ENCODE measurements around the gene UNKL. TPM values are rescaled to one million over a fixed set of nuclear protein-coding genes. Genes with fewer than 3 reads are reported as not detected.

Gene UNKL
- total RNA-seq, 1 donor from 2014 or later: 5.3 TPM

DNA sequence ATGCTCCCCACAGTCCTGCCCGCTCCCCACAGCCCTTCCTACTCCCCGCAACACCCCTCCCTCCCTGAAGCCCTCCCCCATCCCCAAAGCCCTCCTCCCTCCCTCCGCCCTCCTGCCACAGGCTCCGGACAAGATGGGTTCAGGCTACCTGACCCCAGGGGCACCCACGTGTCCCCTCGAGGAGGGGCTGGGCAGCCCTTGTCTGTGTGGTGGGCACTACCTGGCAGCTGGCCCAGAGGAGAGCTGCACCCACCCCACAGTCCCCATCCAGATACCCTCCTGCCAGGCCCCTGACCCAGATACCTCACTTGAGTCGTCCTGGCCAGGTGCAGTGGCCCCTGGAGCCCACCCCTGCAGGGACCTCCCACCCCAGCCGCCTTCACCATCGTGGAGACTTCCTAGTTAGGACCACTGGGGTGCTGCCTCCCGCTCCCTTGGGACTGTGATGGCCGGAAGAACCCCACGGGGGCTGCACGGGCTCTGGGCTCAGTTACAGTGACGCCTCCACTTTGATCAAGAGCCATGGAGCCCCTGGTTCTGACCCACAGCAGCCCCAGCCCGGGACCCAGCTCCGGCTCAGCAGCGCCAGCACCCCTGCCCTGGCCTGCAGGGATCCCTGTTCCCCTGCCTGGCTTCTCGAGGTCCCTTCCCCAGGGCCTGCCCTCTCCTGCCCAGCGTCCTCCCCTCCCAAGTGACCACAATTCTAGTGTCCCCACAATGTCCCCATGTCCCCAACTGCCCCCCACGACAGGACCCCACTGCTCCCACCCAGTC is 17.2 kb upstream of the UNKL start:
- no peak for ATAC-seq

DNA sequence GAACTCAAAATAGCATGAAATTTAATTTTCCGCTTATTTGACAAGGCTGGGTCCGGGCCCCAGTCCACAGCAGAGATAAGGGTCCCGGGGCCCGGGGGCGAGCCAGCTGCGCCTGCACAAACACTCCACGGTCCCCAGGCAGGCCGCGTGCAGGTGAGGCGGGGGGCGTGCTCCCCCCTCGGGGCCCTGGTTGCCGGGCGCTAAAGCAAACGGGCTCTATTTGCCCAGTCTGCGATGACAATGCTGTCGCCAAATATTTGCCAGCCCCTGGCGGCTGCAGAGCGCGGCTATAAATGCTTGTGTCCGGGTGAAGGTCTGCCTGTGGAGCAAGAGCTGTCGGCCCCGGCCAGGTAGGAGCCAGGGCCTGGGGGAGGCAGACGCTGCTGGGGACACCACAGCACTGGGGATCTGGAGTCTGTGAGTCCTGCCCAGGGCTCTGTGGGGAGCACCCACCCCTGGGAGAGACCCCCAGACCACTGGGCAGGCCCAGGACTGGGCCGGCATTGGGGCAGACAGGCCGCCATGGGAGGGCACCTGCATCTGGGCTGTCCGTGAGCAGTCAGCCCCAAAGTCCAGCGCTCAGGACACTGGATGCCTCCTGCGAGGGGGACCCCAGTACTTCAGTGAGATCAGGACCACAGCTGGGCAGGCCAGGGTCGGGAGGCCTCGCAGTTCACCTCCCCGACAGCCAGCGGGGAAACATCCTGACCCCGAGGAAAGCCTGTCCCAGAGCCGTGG is 16.4 kb upstream of the UNKL start, which contains the start of gene PERCC1:
PERCC1 (plus strand) TSS at position 320 of the 738 bp plus-strand sequence. CDS start 1,516 bp downstream, outside the sequence.
- no peak for ATAC-seq

DNA sequence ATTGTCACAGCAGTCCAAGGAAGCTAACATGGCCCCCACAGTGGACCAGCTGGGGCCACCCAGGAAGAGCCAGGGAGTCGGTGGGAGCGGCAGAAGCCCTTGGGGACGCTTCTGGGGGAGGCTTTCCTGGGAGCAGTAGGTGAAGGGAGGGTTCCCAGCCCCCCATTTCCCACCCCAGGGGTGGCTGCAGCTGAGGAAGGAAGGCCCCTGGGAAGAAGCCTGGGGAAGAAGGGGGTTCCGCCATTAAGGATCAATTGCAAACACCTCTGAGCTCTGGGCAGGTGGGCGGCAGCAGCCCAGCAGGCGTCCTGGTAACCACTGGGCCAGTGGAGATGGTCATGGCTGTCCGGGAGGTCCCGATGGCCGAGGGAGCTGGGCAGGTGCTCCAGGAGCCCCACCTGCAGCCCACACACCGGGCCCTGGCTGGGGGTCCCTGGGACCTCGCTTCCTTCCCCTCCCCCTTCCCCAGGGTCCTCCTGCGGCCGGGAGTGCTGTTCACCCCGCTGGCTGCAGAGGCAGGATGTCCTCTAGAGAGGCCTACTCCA is 15.8 kb upstream of the UNKL start:
- no peak for ATAC-seq

DNA sequence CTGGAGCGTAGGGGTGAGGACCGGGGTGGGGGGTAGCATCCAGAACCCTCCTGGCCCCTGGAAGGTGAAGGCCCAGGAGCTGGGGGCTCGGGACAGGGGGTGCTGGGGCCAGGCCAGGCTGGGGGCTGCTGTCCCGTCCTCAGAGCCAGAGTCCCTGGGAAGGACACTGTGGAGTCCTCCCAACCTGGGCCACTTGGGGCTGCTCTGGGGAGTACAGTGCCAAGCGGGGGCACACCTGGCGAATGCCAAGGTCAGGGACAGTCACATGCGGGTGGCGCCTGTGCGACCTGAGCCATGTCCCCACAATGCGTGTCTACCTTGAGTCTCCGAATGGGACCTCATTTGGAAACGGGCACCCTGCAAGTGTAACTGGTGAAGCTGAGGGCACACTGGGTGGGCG is 15.1 kb upstream of the UNKL start:
- ATAC-seq: no peak

DNA sequence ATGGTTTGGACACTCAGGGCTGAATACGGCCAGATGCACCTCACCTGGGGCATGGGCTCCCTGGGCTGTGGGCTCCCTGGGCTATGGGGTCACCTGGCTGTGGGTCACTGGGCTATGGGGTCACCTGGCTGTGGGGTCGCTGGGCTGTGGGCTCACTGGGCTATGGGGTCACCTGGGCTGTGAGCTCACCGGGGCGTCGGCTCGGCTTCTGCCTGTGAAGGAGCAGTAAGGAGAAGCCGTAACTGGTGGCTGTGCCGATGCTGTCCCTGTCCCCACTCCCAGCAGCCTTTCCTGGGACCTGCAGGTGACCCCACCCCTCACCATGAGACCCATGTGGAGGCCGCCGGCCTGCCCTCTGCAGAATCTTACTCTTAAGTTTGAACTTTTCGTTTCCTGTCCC is 14.5 kb upstream of the UNKL start:
- no peak for ATAC-seq

DNA sequence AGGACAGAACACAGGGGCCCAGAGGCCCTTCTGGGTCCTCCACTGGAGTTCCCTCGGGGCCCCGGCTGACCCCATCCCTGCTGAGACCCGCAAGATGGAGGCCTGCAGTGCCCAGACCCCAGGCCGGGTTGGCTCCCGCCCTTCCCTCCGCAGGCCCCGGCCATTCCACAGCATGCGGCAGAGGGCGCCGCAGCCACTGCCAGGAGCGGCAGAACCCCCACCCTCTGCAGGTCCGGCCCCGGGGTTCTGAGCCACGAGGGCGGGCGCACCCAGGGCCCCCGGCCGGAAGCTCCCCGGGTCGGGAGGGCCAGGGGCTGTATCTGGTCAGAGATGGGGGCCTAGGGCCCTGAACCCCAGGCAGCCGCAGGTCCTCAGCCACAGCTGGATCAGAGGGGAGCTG is 14.0 kb upstream of the UNKL start:
- ATAC-seq: peak; percentile 30

DNA sequence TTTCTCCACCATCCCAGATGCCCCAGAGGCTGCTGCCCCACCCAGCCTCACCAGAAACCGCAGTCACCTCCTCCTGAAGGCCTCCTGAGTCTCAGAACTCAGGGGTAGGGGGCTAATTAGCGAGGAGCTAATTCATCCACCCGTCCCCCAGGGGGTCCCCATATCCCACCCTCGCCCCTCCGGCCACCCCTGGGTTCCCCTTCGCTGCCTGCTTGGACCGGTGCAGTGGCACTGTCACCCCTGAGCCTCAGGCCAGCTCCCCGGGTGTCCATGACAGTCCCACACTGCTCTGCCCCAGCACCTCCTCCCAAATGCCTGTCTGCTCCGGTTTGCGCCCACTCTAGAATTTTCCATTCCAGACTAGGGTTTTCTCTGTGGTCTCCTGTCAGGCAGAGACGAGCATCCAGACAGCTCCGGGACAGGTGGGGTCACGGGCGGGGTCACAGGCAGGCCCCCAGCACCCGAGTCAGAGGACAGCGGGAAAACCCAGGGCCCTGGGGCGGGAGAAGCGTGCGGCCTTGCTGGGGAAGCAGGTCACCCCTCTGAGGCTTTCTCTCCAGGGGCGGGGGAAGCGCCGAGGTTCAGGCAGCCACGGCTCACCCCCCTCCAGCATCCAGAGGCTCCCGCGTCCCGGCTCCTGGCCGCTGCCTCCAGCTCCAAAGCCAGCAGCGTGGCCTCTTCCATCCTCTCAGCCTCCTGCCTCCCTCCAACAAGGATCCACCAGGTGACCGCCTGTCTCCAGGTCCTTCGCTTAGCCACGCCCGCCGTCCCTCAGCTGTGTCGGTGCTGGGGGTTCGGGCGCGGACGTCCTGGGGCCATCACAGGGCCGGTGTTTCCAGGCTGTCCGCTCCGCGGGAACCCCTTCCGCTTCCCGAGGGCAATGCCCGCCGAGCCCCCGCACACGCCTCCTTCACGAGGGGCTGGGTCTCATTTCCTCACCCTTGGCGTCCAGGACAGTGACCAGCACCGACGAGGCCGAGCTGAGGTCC is 13.3 kb upstream of the UNKL start:
- no peak for ATAC-seq

DNA sequence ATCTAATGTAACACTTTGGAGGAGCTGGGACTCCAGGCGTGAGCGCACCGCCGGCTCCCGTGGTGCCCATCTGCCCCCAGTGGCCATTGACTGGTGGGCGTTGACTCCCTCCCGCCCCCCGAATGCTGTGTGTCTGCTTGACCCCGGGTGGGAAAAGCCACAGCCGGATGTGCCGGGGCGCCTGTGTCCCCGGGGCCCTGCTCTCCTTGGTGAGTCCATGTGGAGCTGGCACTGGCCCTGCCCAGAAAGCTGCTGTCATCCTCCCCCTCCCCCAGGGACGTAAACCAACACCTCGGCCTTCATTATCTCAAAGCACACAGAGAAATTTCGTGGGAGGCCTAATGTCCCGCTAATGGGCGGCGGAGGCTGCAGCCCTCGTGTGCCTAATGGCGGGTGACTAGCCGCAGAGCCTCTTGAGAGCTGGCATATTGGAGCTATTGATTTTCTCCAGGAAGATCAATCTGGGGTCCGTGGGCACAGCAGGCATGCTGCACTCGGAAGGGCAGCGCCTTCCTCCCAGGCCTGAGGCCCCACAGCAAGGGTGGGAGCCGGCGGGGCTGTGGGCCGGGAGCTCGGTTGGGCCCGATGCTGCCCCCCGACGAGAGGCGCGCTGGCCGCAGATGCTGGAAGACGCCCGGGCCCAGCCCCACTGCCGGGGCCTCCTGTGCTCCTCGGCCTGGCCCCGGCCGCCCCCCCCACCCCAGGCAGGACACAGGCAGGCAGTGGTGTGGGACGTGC is 12.4 kb upstream of the UNKL start:
- no peak for ATAC-seq

DNA sequence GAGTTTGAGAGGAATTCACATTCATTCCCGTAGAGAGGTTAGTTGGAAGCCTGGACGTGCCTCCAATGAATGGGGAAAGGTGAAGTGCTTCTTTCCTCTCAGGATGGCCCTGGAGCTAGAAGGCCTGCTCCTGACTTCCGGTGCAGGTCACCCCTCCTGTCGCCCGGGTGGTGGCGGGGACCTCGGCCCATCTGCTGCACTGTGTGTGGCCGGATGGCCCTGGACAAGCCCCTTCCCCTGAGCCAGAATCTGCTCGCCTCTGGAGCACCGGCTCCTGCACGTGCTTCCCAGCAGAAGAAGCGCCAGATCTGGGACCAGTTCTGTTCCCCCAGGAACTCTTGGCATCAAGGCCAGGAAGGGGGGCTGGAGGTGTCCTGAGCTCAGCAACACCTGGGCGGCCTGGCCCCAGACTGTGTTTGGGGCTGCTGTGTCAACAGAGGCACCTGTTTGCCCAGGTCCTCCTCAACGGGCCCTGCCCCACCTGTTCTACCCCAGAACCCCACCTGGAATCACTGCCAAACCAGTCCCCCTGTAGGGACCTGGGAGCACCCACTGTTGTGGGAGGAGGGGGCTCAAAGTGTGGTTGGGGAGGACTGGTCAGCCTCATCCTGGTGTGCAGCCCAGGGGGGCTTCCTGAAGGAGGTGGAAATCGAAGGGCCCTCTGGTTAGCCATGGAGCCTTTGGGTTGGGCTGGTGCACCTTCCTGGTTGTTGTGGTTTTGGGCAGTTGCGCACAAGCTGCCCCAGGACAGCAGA is 11.3 kb upstream of the UNKL start:
- ATAC-seq: no peak

DNA sequence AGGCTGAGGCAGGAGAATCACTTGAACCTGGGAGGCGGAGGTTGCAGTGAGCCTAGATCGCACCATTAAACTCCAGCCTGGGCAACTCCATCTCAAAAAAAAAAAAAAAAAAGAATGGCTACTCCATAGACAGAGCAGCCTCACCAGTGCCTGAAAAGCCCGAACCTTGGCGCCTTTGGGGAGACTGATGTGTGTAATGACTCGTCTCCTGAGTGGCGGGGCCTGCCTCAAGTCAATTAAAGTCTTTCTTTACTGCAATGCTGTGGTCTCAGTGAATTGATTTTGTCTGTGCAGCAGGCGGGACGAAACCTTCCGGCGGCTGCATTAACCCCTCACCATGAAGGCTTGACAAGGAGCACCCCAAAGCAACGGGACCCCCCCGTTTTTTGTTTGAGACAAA is 9.5 kb upstream of the UNKL start:
- ATAC-seq: no peak

DNA sequence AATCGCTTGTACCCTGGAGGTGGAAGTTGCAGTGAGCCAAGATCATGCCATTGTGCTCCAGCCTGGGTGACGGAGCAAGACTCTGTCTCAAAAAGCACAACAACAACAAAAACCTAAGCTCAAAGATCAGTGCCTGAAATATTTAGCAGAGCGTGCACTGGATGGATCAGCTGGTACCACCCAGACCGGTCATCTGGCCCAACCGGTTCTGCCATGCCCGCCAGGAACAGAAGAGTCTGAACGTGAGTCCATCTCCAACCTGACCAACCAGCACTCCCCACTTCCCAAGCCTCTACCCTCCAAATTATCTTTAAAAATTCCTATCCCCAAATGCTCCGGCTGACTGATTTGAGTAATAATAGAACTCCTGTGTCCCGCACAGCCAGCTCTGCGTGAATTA is 7.6 kb upstream of the UNKL start:
- peak; percentile 43 for ATAC-seq

DNA sequence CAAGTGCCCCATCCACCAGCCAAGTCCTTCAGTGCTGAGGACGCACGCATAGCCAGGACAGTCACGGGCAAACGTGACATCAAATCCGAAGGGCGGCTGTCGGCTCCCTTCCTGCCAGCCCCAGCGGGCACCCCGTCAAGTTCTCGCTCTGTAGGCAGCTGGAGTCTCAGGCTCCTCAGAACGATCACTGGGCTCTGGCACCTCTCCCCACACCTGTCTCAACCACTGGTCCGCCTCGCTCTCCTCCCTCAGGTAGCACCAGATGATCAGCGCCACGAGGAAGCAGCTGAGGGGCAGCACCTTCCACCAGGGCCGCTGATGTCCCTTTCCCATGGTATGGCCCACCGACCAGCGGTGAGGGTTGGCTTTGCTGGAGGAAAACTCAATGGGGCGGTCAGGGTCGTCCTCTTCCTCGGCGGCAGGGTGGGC is 5.6 kb upstream of the UNKL start:
- peak; percentile 27 for ATAC-seq

DNA sequence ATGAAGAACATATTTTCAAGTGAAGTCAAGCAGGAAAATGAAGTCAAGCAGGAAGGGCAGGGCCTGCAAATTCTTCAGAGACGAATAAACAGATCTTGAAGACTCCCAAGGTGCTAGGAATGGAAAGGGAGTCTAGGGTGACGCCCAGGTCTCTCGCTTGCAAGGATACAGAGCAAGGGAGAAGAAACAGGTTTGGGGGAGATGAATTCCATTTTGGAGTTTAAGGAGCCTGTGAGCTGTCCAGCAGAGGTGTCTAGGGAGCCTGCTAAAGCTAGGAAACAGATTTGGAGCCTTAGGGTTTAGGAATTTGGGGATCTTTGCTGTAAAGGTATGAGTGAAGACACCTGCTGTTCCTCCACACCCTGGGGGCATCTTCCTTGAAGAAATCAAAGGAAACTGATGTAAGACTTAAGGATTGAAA is 2.0 kb upstream of the UNKL start:
- ATAC-seq: no peak

DNA sequence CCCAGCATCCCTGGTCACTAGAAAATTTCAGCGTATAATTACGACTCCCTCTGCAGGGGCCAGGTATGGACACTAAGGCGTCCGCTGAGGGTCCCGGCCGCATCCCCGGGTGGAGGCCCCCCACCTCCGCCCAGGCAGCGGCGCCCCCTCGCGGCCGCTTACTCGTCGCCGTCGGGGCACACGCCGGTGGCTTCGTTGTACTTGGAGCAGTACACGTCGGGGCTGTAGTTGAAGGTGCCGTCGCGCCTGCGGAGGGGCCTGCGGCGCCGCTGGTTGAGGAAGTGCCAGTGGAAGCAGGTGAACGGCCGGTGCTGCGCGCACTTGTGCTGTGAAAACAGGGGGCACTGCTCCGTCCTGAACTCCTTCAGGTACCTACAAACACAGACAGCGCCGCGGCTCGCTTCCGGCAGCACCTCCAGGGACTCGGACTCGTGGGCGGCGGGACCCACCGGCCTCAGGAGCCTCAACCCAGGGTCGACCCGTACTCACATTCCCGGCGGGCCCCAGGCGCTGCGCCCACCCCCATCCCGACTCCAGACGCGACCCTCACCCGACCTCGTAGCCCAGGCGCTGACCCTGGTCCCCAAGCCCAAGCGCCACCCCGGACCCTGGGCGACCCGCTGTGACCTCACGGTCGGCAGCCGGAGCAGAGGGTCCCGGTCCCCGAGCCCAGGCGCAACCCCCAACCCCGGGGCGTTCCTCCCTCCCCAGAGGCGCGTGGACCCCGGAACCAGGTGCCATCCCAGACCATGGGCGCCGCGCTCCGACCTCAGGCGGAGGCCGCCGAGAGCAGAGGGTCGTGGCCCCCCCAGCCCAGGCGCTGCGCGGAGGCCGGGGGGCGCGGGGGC is 596 bp downstream of the UNKL start:
- ATAC-seq: peak; percentile 50

DNA sequence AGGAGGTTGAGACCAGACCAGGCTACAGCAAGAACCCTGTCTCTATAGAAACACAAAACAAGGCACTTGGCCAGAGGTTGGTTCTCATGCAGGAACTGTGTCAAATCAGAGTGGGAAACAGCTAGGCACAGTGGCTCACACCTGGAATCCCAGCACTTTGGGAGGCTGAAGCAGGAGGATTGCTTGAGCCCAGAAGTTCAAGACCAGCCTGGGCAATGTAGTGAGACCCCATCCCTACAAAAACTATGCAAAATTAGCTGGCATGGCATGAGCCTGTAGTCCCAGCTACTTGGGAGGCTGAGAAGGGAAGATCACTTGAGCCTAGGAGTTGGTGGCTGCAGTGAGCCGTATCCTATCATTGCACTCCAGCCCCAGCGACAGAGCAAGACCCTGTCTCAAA is 1.7 kb downstream of the UNKL start:
- no peak for ATAC-seq

DNA sequence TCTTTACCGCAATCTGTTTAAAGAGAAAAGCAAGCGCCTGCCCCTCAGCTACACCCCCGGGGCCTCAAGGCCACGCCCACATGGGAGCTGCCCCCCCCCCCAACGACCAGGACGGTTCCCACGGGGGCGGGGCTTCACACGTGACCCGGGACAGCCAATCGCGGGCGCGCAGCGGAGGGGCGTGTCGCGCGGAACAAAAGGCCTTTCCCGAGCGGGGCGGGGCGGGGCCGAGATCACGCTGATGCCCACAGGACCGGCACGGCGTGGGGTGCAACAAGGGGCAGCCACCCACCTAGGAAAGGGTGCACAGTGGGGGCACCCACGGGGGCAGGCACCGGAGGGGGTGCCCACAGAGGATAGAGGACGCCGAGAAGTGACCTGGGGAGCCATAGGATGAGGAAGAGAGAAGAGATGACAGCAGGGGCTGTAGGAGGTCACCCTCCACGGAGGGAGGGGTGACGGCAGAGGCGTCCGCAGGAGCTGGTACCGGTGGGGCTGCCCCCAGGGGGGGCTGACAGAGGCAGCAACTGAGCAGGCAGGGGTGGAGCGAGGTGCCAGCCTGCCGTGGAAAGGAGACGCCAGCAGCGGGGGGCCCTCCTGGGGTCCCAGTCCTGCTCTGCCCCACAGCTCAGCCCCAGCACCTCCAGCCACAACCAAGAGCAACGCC is 6.2 kb downstream of the UNKL start:
- peak; percentile 91 for ATAC-seq

DNA sequence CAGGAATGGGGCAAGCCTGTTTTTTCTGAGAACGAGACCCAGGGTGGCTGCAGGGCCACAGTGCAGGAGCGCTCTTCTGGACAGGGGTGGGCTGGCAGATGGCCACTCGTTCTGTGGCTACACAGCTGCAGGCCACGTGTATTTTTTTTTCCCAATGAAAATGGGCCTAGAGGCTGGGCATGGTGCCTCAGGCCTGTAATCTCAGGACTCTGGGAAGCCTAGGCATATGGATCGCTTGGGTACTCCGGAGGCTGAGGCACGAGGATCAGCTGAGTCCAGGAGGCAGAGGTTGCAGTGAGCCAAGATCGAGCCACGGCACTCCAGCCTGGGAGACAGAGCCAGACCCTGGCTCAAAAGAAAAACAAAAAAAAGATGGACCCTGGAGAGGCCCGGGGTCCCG is 6.8 kb downstream of the UNKL start:
- peak; percentile 2 for ATAC-seq

DNA sequence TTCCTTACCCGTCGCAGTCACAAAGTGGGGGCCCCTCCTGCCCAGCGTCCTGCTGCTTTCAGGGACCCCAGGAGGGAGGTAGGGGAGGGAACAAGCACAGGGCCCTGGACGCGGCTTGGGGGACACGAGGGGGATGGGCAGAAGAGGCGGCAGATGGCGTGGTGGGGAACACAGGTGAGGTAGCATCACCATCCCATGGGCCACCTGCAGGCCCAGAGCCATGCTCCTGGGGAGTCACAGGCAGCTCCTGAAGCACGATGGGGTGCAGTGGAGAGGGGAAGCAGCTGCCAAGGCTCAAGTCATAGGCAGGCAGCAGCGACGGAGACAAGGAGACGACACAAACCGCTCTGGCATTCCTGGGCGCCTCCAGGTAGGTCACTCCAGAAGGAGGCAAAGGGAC is 10.8 kb downstream of the UNKL start:
- no peak for ATAC-seq

DNA sequence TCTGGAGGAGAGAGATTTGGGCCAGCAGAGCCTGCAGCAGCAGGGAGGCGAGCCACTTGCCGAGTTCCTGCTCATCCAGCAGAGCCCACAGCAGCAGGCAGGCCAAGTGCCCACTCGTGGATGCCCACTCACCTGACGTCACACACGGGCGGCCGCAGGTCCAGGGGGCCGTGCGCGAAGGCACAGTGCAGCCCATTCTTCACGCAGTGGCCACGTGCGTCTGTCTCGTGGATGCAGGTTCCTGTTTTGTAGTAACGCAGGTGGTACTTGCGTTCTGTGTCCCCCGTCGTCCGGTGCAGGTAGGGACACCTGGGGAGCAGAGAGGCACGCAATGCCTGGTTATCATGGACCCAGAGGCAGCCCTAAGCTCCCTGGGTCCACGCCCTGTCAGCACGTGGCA is 11.5 kb downstream of the UNKL start:
- no peak for ATAC-seq

Data from esophagus mucosa (tissue), 1 donor.